GM15510 (cell line): ENCODE results near the gene PIGQ.

ENCODE experiments used
- POLR2A ChIP-seq: IDR thresholded peaks from 3 replicates; pipeline ENCODE4 v1.6.1; 2011; ENCODE audit warnings: borderline replicate concordance; ENCODE audit not compliant: insufficient read length; ENCODE audit errors: extremely low read depth

Gene PIGQ

GRCh38 chr16:567373-568256 lies 2.2 kb upstream of the PIGQ start:
- TF ChIP-seq POLR2A, result no peak

GRCh38 chr16:568401-569258 lies 1.1 kb upstream of the PIGQ start:
- no peak for TF ChIP-seq POLR2A

DNA sequence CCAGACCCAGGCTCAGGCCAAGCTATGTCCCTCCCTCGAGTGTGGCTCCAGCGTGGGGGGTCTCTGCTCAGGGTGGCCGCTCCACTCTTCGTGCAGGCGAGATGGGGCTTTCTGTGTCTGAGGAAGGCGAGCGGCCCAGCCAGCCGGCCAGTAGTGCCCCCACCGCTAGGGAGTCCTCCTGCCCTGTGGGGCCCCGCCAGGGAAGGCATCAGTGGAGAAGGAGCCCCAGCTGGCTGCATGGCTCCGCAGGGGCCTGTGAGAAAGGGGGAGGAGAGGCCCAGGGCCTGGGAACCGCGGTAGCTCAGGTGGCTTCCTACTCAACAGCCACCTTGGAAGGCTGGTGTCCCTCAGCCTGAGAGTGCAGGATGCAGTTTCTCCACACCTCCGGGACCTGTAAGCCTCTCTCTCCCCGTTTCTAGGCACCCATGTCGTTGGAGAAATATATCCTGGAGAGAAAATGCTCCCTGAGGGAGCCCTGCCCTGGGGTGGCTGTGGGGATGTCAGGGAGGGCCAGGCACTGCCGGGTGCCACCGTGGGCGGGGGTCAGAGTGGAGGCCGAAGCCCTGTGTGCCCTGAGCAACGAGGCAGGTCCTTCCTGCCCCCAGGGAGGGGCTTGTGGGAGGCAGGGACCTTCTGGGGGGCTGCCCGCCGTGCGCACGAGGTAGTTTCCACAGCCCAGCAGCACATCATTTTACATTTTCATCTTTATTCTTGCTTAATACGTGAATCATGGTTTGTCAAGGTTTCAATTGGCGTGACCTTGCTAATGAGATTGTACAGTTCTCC lies 3.3 kb downstream of the PIGQ start:
- TF ChIP-seq POLR2A, result no peak

GRCh38 chr16:574021-574760 lies 4.4 kb downstream of the PIGQ start:
- no peak for TF ChIP-seq POLR2A

- no peak for TF ChIP-seq POLR2A
Measured at GRCh38 chr16:575354-576196, 5.8 kb downstream of the PIGQ start.

DNA sequence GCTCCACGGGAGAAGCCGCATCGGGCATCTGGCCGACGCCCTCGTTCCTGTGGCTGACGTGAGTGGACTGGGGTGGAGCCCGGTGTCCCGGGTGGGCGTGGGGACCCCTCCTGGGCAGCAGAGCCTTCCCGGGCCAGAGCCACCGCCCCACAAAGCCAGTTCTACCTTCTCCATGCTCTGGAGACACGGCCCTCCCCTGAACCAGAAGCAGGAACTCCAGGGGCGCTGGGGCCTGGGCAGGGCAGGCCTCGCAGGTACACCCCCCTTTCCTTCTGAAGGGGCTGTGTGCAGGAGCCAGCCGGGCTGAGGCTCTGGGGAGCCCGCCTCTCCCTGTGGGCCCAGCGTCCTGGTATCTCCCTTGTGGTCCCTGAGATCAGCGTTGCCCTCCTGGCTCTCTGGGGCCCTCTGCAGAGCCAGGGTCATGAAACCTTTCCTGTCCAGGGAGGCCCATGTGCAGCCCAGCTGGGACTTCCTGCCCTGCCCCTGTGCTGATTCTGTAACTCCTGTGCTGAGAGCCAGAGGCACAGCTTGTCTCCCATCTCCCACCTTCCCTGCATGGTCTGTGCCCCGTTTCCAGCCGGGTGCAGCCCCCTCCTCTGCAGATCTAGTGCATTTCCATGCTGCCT lies 6.5 kb downstream of the PIGQ start:
- TF ChIP-seq POLR2A, result no peak

DNA sequence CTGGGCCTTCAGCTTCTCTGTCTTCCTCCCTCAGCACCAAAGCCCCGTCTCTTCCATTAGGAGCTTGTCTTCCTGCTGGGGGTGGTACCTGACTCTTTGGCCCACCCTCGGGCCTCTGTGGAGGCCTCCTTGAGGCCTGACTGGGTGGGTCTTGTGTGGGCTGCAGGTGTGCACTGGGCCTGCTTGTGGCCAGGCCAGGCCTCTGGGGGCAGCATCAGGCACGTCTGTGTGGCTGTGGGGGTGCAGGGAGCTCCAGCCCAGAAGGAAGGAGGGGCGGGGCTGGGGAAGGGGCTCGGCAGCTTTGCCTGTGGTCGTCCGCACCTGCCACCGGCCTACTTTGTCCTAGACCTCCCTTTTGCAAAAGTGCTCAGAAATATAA lies 7.0 kb downstream of the PIGQ start:
- TF ChIP-seq POLR2A, result no peak

DNA sequence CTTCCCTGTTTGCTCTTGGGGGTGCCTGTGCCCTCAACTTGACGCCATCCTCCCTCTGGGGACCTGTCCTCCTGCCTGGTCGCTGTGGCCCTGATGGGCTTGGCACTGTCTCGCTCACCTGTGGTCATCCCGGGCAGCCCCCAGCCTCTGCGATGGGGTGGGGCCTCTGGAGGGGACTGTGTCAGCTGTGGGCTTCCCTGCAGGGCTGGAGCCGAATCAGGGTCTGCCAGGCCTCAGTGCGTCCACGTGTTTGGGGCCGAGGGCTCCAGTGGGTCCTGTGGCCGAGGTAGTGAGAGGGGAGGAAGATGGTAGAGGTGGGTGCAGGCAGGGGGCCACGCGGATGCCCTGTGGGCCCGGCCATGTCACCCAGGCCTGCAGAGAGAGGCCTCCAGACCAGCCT lies 8.0 kb downstream of the PIGQ start:
- TF ChIP-seq POLR2A, result no peak

DNA sequence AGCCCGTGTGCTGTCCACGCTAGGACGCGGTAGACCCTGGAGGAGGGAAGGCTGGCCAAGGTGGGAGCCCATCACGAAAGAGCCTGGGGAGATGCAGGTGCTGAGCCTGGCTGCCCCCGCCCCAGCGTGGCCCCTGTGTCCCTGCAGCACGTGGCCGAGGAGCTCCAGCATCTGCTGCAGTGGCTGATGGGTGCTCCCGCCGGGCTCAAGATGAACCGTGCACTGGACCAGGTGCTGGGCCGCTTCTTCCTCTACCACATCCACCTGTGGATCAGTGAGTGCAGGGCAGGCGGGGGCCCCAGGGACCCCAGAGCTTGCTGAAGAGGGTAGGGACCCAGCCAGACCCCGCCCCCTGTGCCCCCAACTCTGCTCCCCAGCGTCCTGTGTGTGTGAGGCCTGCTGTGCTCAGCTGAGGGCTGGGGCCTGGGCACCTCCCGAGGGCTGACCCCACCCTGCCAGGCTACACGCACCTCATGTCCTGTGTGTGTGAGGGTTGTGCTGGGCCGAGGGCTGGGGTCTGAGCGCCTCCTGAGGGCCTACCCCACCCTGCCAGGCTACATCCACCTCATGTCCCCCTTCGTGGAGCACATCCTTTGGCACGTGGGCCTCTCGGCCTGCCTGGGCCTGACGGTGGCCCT lies 8.6 kb downstream of the PIGQ start:
- no peak for TF ChIP-seq POLR2A

DNA sequence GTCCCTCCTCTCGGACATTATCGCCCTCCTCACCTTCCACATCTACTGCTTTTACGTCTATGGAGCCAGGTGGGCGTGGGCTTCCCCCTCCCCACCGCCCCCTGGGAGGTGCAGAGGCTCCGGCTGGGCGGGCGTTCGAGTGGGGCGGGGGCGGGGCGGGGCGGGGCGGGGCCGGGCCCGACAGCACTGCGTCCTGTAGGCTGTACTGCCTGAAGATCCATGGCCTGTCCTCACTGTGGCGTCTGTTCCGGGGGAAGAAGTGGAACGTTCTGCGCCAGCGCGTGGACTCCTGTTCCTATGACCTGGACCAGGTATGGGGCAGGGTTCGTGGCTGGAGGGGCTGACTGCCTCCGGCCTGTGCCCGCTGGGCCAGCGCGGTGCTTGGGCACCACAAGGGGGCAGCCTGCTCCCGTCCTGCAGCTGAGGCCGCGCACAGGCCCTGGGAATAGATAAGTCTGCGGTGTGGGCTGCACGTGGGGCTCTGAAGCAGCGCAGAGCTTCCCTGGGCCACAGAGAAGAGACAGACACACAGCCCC lies 9.2 kb downstream of the PIGQ start:
- TF ChIP-seq POLR2A, result no peak

DNA sequence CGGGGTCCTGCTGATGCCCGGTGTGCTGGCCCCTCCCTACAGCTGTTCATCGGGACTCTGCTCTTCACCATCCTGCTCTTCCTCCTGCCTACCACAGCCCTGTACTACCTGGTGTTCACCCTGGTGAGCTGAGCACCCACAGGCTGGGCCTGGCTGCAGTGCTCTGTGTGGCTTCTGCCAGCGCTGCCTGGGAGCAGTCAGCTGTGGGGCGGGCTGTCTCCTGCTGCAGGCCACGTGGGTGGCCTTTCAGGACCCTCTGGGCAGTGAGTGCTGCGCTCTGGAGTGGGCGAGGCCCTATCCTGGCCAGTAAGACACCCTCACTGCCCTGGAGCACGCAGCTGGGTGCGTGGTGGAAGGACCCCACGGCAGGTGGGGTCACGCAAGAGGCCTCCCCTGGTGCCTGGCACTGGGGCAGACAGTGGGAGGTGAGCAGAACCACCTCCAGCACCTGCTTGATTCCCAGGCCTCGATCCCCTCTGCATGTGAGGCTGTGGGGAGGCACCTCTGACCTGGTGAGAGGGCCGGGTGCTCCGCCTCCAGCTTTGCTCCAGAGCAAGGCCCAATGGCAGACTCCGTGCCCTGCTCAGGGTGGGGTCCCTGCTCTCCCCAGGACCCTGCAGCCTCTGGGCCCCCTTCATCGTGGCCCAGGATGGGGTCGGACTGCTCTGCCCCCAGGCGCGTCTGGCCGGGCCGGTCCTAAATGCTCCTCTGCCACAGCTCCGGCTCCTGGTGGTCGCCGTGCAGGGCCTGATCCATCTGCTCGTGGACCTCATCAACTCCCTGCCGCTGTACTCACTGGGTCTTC lies 10.6 kb downstream of the PIGQ start:
- no peak for TF ChIP-seq POLR2A
